ENCODE data around the gene BSN.

DNA sequence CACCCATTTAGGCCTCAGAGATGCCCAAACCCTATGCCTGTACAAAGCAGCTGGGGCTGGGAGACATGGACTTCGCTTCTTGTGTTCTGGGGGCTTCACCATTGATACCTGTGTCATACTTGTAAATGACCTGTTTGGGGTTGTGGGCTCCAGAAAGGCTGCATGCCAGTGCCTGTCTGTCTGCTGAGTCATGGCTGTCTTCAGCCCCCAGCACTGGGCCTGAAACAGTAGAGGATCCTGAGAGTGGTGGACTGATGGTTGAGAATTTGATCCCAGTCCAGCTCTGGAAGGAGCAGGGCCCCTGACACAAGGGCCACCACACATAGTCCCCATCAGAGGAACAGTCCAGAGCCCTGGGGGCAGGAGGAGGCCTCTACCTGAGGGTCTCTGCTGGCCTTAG, 95.3 kb downstream of the BSN start:
- no peak for TF ChIP-seq POLR2A (IDR thresholded peaks at IDR 0.05)
- TF ChIP-seq, protein P1, sequence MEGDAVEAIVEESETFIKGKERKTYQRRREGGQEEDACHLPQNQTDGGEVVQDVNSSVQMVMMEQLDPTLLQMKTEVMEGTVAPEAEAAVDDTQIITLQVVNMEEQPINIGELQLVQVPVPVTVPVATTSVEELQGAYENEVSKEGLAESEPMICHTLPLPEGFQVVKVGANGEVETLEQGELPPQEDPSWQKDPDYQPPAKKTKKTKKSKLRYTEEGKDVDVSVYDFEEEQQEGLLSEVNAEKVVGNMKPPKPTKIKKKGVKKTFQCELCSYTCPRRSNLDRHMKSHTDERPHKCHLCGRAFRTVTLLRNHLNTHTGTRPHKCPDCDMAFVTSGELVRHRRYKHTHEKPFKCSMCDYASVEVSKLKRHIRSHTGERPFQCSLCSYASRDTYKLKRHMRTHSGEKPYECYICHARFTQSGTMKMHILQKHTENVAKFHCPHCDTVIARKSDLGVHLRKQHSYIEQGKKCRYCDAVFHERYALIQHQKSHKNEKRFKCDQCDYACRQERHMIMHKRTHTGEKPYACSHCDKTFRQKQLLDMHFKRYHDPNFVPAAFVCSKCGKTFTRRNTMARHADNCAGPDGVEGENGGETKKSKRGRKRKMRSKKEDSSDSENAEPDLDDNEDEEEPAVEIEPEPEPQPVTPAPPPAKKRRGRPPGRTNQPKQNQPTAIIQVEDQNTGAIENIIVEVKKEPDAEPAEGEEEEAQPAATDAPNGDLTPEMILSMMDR (IDR thresholded peaks at IDR 0.05), result no peak
